Spleen (tissue), 7 donors: ENCODE results near the gene ERGIC2.

Experiments used
- CTCF ChIP-seq, 11 experiments: fragments of 200-600 bp in 7 of 11; fragments of 450-650 bp in 4 of 11; sonication (generic) in 4 of 11; IDR thresholded peaks in 8 of 11; conservative IDR thresholded peaks in 3 of 11; 1 replicate in 7 of 11; 2 replicates in 4 of 11; pipeline versions ENCODE4 v1.4.0 to v1.8.0; 2016 to 2021; ENCODE audit warnings: antibody characterized with exemption in 11 of 11, inconsistent platforms in 4 of 11, mild to moderate bottlenecking in 1 of 11
- POLR2A ChIP-seq, 3 donors: fragments of 450-650 bp; IDR thresholded peaks; one replicate each; pipeline ENCODE4 v1.5.1; 2017; ENCODE audit warnings: antibody characterized with exemption in 3 of 3, mild to moderate bottlenecking in 1 of 3
- POLR2AphosphoS5 ChIP-seq, 3 donors: sonication (generic); formaldehyde crosslinking; IDR thresholded peaks; one replicate each; pipeline ENCODE4 v1.5.1; 2017; ENCODE audit warnings: antibody characterized with exemption in 3 of 3
- donor health status: DM: no; HTN: no; CAD: no; lungs with moderate emphysema.
- donor health status: DM: no; HTN: no; CAD: no.
- donor health status: DM: no; HTN: no; CAD: no.

GRCh38 chr12:29346769-29347421, 34.1 kb downstream of the ERGIC2 start:
- TF ChIP-seq CTCF (IDR thresholded peaks at IDR 0.05 in 8 of 11, conservative IDR thresholded peaks at IDR 0.05 in 3 of 11) = no peak
- TF ChIP-seq POLR2AphosphoS5 (IDR thresholded peaks at IDR 0.05) = no peak
- no peak for TF ChIP-seq POLR2A (IDR thresholded peaks at IDR 0.05)
